ENCODE results near the gene UCHL3. TPM values are rescaled to one million over a fixed set of nuclear protein-coding genes. Genes with fewer than 3 reads are reported as not detected.

Gene UCHL3
- polyA plus RNA-seq, 12 donors, result 14.3 to 27.8 (median 21.9) TPM; not detected in 1

- no peak for DNase-seq
Measured at GRCh38 chr13:75618308-75618707, 68.7 kb downstream of the UCHL3 start.

- DNase-seq, result no peak
Measured at GRCh38 chr13:75620020-75620419, 70.4 kb downstream of the UCHL3 start.

- no peak for DNase-seq
Measured at GRCh38 chr13:75621147-75621546, 71.6 kb downstream of the UCHL3 start.

GRCh38 chr13:75628801-75629200, 79.2 kb downstream of the UCHL3 start:
- no peak for DNase-seq

GRCh38 chr13:75633285-75633684, 83.7 kb downstream of the UCHL3 start:
- DNase-seq, result no peak

GRCh38 chr13:75635101-75635827, 85.7 kb downstream of the UCHL3 start:
- DNase-seq, result peak; percentile 11

- DNase-seq, result no peak
Measured at GRCh38 chr13:75635828-75636435, 86.3 kb downstream of the UCHL3 start, which contains the start of gene LMO7. LMO7 (plus strand) TSS chr13:75636330; CDS start chr13:75636658, 328 bp downstream.

GRCh38 chr13:75636436-75637180, 87.0 kb downstream of the UCHL3 start:
- peak; percentile 28 for DNase-seq

GRCh38 chr13:75637181-75637750, 87.7 kb downstream of the UCHL3 start:
- DNase-seq, result peak; percentile 37

GRCh38 chr13:75639454-75639853, 89.9 kb downstream of the UCHL3 start:
- DNase-seq, result no peak

GRCh38 chr13:75641026-75641425, 91.4 kb downstream of the UCHL3 start:
- no peak for DNase-seq

GRCh38 chr13:75643182-75643581, 93.6 kb downstream of the UCHL3 start:
- DNase-seq, result no peak

GRCh38 chr13:75643693-75644092, 94.1 kb downstream of the UCHL3 start:
- DNase-seq, result no peak

GRCh38 chr13:75645141-75645540, 95.5 kb downstream of the UCHL3 start:
- DNase-seq, result no peak

GRCh38 chr13:75647126-75647784, 97.7 kb downstream of the UCHL3 start:
- no peak for DNase-seq

- DNase-seq, result no peak
Measured at GRCh38 chr13:75648446-75648845, 98.9 kb downstream of the UCHL3 start.

GRCh38 chr13:75651013-75651412, 101.4 kb downstream of the UCHL3 start:
- DNase-seq, result no peak

GRCh38 chr13:75652726-75653125, 103.1 kb downstream of the UCHL3 start:
- no peak for DNase-seq

Measured in muscle of arm (tissue), 12 donors.